ENCODE results near the gene SLC25A47.

SLC25A47 gene

DNA sequence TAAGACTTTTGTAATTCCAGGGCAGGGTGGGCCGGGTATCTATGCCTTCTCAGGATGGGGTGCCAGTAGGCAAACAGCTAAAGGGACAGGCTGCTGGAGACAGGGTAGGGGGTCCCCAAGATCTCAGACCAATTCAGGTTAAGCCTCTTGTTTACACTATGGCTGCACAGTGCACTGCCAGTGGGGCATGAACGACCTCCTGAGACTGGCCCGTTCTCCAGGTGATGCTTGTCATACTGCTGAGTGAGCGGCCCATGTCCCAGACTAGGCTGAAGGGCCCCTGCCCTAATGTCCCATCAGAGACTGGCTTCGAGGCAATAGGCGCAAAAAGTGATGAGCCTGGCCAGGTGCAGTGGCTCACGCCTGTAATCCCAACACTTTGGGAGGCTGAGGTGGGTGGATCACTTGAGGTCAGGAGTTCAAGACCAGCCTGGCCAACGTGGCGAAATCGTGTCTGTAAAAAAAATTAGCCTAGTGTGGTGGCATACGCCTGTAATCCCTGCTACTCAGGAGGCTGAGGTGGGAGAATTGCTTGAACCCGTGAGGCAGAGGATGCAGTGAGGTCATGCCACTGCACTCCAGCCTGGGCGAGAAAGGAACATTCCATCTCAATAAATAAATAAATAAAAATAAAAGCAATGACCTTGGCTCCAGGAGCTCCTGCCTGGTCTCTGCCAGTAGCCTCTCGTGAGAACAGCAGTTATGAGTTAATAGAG, 29.5 kb upstream of the SLC25A47 start:
- H3K9me2 ChIP-seq (replicated peaks; ENCODE audit: insufficient read depth, low read length): no peaks in the 10 kb centered on the region
- TF ChIP-seq, protein P1, sequence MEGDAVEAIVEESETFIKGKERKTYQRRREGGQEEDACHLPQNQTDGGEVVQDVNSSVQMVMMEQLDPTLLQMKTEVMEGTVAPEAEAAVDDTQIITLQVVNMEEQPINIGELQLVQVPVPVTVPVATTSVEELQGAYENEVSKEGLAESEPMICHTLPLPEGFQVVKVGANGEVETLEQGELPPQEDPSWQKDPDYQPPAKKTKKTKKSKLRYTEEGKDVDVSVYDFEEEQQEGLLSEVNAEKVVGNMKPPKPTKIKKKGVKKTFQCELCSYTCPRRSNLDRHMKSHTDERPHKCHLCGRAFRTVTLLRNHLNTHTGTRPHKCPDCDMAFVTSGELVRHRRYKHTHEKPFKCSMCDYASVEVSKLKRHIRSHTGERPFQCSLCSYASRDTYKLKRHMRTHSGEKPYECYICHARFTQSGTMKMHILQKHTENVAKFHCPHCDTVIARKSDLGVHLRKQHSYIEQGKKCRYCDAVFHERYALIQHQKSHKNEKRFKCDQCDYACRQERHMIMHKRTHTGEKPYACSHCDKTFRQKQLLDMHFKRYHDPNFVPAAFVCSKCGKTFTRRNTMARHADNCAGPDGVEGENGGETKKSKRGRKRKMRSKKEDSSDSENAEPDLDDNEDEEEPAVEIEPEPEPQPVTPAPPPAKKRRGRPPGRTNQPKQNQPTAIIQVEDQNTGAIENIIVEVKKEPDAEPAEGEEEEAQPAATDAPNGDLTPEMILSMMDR (IDR thresholded peaks at IDR 0.05; ENCODE audit: low read length): no peak
- TF ChIP-seq EZH2 (optimal IDR thresholded peaks at IDR 0.05; ENCODE audit: low read depth, low read length) (no peak), EZH2phosphoT487 (IDR thresholded peaks at IDR 0.05; ENCODE audit: low read length) (no peak)
- H3K27ac ChIP-seq (ENCODE audit: low read length): no peak overlapping the region
- no peaks in the 10 kb centered on the region for H3K36me3 ChIP-seq (replicated peaks; ENCODE audit: insufficient read depth, low read length)
- H3F3A ChIP-seq (ENCODE audit: insufficient read depth, low read length): no peaks in the 10 kb centered on the region
- no peak overlapping the region for H3K9ac ChIP-seq (ENCODE audit: low read length)
- DNase-seq: no peak
- H2AFZ ChIP-seq (ENCODE audit: low read length): no peak overlapping the region
- H3K9me3 ChIP-seq (replicated peaks; ENCODE audit: insufficient read depth, low read length): no peaks in the 10 kb centered on the region
- no peaks in the 10 kb centered on the region for H3K27me3 ChIP-seq (replicated peaks; ENCODE audit: insufficient read depth, low read length)
- no peaks in the 10 kb centered on the region for H3K4me1 ChIP-seq (ENCODE audit: low read length)
- no peaks in the 10 kb centered on the region for H3K79me2 ChIP-seq (ENCODE audit: low read length)
- H3K4me2 ChIP-seq (ENCODE audit: low read depth, low read length): no peak overlapping the region
- no peak overlapping the region for H3K4me3 ChIP-seq (ENCODE audit: low read length)
- no peaks in the 10 kb centered on the region for H4K20me1 ChIP-seq (ENCODE audit: insufficient read depth, low read length)

DNA sequence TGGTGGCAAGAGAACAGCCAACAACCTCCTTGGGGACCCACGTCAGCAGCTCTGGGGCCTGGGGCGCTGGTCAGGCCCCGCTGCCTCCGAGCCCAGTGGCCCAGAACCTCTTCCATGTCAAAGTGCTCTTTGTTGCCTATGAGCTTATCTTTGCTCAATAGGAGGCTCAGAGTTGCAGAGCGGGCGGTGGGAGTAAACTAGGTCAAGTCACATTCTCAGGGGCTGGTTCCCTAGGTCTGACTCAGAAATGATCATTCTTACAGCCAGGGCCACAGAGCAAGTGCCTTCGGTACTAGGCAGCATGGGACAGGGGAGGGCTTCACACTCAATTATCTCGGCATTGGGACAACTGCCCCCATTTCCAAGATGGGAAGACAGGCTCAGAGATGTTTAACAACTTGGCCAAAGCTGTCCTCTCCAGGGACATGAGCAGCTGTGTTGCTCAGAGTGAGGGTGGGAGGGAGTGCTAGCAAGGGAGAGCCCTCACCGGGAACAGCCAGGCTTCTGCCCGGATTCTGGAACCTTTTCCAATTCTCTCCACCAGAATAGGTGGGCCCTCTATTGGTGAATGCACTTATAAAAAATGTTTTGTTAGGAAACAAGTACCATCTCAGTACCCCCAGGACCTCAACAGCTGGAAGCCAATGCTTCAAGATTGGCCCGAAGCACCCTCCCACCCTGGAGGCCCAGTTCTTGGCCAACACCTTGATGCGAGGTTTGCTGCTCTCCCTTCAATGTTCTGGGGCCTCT, 28.8 kb upstream of the SLC25A47 start:
- H3K4me1 ChIP-seq (ENCODE audit: low read length): no peaks in the 10 kb centered on the region
- H3K27ac ChIP-seq (ENCODE audit: low read length): no peak overlapping the region
- no peaks in the 10 kb centered on the region for H3F3A ChIP-seq (ENCODE audit: insufficient read depth, low read length)
- no peak overlapping the region for H3K4me2 ChIP-seq (ENCODE audit: low read depth, low read length)
- H3K9ac ChIP-seq (ENCODE audit: low read length): no peak overlapping the region
- no peak for DNase-seq
- H3K9me3 ChIP-seq (replicated peaks; ENCODE audit: insufficient read depth, low read length): no peaks in the 10 kb centered on the region
- H3K9me2 ChIP-seq (replicated peaks; ENCODE audit: insufficient read depth, low read length): no peaks in the 10 kb centered on the region
- no peaks in the 10 kb centered on the region for H3K27me3 ChIP-seq (replicated peaks; ENCODE audit: insufficient read depth, low read length)
- TF ChIP-seq, protein P1 (IDR thresholded peaks at IDR 0.05; ENCODE audit: low read length): no peak
- TF ChIP-seq EZH2phosphoT487 (IDR thresholded peaks at IDR 0.05; ENCODE audit: low read length): no peak
- no peak for TF ChIP-seq EZH2 (optimal IDR thresholded peaks at IDR 0.05; ENCODE audit: low read depth, low read length)
- H3K79me2 ChIP-seq (ENCODE audit: low read length): no peaks in the 10 kb centered on the region
- H2AFZ ChIP-seq (ENCODE audit: low read length): no peak overlapping the region
- H3K36me3 ChIP-seq (replicated peaks; ENCODE audit: insufficient read depth, low read length): no peaks in the 10 kb centered on the region
- no peaks in the 10 kb centered on the region for H4K20me1 ChIP-seq (ENCODE audit: insufficient read depth, low read length)
- no peak overlapping the region for H3K4me3 ChIP-seq (ENCODE audit: low read length)

DNA sequence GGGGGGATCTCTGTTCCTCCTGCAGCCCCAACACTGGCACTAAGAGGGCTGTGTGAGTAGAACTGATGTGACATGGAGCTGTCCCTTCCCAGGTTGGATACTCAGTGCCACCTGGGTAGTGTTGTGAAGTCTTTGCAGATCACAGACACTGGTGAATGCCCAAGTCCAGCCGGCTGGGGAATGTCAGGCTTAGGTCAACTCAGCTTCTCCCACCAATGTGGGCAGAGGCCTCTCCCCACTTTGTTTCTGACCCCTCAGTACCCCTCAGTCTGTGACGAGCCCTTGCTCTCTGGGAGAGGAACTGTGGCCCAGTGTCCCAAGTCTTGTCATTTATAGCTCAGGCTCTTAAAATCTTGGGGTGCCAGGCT, 28.2 kb upstream of the SLC25A47 start:
- Histone ChIP-seq H3K27me3 (replicated peaks; ENCODE audit: insufficient read depth, low read length) (no peaks in the 10 kb centered on the region), H3F3A (ENCODE audit: insufficient read depth, low read length) (no peaks in the 10 kb centered on the region), H3K36me3 (replicated peaks; ENCODE audit: insufficient read depth, low read length) (no peaks in the 10 kb centered on the region), H3K4me2 (ENCODE audit: low read depth, low read length) (no peak overlapping the region), H3K9me2 (replicated peaks; ENCODE audit: insufficient read depth, low read length) (no peaks in the 10 kb centered on the region), H3K9me3 (replicated peaks; ENCODE audit: insufficient read depth, low read length) (no peaks in the 10 kb centered on the region), H3K27ac (ENCODE audit: low read length) (no peak overlapping the region), H4K20me1 (ENCODE audit: insufficient read depth, low read length) (no peaks in the 10 kb centered on the region), H3K79me2 (ENCODE audit: low read length) (no peaks in the 10 kb centered on the region), H3K4me1 (ENCODE audit: low read length) (no peaks in the 10 kb centered on the region), H3K4me3 (ENCODE audit: low read length) (no peak overlapping the region), H3K9ac (ENCODE audit: low read length) (no peak overlapping the region), H2AFZ (ENCODE audit: low read length) (no peak overlapping the region)
- DNase-seq: no peak
- no peak for TF ChIP-seq EZH2phosphoT487 (IDR thresholded peaks at IDR 0.05; ENCODE audit: low read length)
- TF ChIP-seq, protein P1 (IDR thresholded peaks at IDR 0.05; ENCODE audit: low read length): no peak
- TF ChIP-seq EZH2 (optimal IDR thresholded peaks at IDR 0.05; ENCODE audit: low read depth, low read length): no peak

Measured in MM.1S (cell line).